ENCODE data around the gene GRAP2.

GRAP2 gene

DNA sequence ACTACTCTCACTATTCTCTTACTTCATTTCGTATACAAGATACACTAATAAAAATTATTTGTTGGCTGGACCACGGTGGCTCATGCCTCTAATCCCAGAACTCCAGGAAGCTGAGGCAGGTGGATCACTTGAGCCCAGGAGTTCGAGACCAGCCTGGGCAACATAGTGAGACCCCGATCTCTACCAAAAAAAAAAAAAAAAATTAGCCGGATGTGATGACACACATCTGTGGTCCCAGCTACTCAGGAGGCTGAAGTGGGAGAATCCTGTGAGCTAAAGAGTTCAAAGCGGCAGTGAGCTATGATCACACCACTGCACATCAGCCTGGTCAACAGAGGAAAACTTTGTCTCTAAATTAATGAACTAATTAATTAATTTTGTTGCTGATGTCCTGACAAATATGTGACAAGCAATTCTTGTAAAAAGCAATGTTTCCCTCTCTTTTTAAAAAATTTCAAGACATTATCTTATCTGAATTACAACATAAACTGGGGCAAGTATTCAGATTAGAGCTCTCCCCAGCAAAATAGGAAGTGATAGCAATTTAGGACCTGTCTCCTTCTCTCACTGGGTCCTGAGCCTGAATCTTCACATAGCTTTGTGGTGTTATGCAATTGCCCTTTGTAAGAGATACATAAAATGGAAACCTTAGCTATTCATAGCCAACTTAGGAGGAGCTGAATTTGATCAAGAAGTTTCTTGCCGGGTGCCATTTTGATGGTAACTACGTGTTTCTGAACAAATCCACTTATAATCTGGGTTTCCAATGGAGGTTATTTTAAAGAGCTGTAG, 41.8 kb downstream of the GRAP2 start:
- peak in 1 of 2 experiments; percentile 36 for DNase-seq (ENCODE audit: low read depth in 1 of 2, low spot score in 1 of 2)
- TF ChIP-seq, protein P1, sequence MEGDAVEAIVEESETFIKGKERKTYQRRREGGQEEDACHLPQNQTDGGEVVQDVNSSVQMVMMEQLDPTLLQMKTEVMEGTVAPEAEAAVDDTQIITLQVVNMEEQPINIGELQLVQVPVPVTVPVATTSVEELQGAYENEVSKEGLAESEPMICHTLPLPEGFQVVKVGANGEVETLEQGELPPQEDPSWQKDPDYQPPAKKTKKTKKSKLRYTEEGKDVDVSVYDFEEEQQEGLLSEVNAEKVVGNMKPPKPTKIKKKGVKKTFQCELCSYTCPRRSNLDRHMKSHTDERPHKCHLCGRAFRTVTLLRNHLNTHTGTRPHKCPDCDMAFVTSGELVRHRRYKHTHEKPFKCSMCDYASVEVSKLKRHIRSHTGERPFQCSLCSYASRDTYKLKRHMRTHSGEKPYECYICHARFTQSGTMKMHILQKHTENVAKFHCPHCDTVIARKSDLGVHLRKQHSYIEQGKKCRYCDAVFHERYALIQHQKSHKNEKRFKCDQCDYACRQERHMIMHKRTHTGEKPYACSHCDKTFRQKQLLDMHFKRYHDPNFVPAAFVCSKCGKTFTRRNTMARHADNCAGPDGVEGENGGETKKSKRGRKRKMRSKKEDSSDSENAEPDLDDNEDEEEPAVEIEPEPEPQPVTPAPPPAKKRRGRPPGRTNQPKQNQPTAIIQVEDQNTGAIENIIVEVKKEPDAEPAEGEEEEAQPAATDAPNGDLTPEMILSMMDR (IDR thresholded peaks at IDR 0.05; ENCODE audit: insufficient read depth, low read length) = no peak
- peak; percentile 63; the same call in 1 of the 2 replicates for TF ChIP-seq SPI1 (IDR thresholded peaks at IDR 0.05; ENCODE audit: borderline replicate concordance, low read depth)
- peaks cover 3% of the 10 kb centered on the region for H3K27me3 ChIP-seq (ENCODE audit: insufficient read depth, poor library complexity, severe bottlenecking)
- H3K27ac ChIP-seq (replicated peaks) = no peak overlapping the region
- H3K4me3 ChIP-seq (replicated peaks; ENCODE audit: insufficient read depth, low read length) = no peak overlapping the region

DNA sequence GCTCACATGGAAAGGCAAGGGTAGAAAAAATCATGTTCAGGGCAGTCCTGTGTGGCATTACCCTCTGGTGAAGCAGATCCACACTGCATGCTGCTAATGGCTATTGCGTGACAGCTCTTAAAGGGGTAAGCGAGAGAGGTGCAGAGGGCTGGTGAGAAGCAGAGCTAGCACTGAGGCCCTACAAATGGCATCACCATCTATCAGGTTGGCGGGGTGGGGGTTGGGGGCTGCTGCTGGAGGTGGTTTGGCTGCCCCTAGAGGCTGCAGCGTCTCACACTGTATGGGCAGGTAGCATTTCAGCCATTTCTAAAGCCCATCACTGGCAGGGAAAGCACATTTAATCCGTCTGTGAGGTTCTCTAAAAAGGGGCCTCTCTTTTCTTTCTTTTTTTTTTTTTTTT, 42.5 kb downstream of the GRAP2 start:
- DNase-seq (ENCODE audit: low read depth in 1 of 2, low spot score in 1 of 2) = no peak
- no peak overlapping the region for H3K4me3 ChIP-seq (replicated peaks; ENCODE audit: insufficient read depth, low read length)
- TF ChIP-seq POLR2AphosphoS5 (IDR thresholded peaks at IDR 0.05; ENCODE audit: low read depth) (no peak), SPI1 (IDR thresholded peaks at IDR 0.05; ENCODE audit: borderline replicate concordance, low read depth) (no peak), GABPA (IDR thresholded peaks at IDR 0.05; ENCODE audit: low read depth) (no peak)
- TF ChIP-seq, protein P2, sequence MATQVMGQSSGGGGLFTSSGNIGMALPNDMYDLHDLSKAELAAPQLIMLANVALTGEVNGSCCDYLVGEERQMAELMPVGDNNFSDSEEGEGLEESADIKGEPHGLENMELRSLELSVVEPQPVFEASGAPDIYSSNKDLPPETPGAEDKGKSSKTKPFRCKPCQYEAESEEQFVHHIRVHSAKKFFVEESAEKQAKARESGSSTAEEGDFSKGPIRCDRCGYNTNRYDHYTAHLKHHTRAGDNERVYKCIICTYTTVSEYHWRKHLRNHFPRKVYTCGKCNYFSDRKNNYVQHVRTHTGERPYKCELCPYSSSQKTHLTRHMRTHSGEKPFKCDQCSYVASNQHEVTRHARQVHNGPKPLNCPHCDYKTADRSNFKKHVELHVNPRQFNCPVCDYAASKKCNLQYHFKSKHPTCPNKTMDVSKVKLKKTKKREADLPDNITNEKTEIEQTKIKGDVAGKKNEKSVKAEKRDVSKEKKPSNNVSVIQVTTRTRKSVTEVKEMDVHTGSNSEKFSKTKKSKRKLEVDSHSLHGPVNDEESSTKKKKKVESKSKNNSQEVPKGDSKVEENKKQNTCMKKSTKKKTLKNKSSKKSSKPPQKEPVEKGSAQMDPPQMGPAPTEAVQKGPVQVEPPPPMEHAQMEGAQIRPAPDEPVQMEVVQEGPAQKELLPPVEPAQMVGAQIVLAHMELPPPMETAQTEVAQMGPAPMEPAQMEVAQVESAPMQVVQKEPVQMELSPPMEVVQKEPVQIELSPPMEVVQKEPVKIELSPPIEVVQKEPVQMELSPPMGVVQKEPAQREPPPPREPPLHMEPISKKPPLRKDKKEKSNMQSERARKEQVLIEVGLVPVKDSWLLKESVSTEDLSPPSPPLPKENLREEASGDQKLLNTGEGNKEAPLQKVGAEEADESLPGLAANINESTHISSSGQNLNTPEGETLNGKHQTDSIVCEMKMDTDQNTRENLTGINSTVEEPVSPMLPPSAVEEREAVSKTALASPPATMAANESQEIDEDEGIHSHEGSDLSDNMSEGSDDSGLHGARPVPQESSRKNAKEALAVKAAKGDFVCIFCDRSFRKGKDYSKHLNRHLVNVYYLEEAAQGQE (IDR thresholded peaks at IDR 0.05; ENCODE audit: insufficient replicate concordance, low read depth) = no peak
- TF ChIP-seq, protein P1 (IDR thresholded peaks at IDR 0.05; ENCODE audit: insufficient read depth, low read length) = no peak
- no peak overlapping the region for H3K27ac ChIP-seq (replicated peaks)
- H3K27me3 ChIP-seq (ENCODE audit: insufficient read depth, poor library complexity, severe bottlenecking) = no peaks in the 10 kb centered on the region

DNA sequence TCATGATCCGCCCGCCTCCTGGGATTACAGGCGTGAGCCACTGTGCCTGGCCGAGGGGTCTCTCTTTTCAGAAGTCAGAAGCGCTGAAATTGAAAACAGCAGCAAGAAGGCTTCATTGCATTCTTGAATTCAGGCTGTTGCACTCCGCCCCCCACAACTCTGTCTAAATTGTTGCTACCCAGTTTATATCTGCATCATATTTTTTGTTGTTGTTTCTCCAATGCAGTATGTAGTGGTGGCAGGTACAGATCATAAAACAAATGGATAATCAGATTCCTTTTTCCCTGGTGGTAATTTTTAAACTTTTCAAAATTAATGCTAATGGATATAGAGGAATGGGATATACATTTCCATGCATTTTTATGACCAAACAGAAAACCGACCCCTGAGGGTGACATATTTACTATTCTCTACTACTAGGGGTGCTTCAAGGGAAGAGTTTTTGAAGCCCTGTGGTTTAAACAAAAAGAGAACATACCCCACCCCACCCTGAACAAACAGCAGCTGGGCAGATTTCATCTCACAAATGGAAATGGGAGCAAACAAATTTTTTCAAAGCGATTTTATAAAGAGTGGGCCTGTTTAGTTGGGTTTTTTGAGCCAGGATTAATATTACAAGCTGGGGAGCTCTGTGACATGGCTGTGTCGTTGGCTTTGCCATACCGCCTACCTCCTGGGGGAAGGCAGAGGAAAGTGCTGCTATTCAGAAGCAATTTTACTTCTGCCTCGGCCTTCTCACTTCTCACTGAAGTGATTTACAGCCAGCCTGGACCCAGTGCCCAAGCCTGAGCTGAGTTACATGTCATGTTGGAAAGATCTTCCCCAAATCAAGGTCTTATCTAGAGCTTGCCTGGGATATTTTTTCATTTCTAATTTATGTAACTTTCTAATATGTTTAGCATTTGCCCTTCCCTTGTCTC, 43.3 kb downstream of the GRAP2 start:
- peaks cover 2% of the 10 kb centered on the region for H3K27me3 ChIP-seq (ENCODE audit: insufficient read depth, poor library complexity, severe bottlenecking)
- no peak overlapping the region for H3K4me3 ChIP-seq (replicated peaks; ENCODE audit: insufficient read depth, low read length)
- no peak for TF ChIP-seq SPI1 (IDR thresholded peaks at IDR 0.05; ENCODE audit: borderline replicate concordance, low read depth)
- TF ChIP-seq, protein P2 (IDR thresholded peaks at IDR 0.05; ENCODE audit: insufficient replicate concordance, low read depth) = no peak
- no peak for TF ChIP-seq POLR2AphosphoS5 (IDR thresholded peaks at IDR 0.05; ENCODE audit: low read depth)
- TF ChIP-seq, protein P1 (IDR thresholded peaks at IDR 0.05; ENCODE audit: insufficient read depth, low read length) = no peak
- no peak for TF ChIP-seq GABPA (IDR thresholded peaks at IDR 0.05; ENCODE audit: low read depth)
- H3K27ac ChIP-seq (replicated peaks) = no peak overlapping the region
- DNase-seq (ENCODE audit: low read depth in 1 of 2, low spot score in 1 of 2) = no peak
